IPS DF 4.7 (cell line): ENCODE data around the gene PRUNE1.

Experiments used
- DNase-seq: peaks from one replicate; pipeline ENCODE4 v3.0.0-alpha.2; 2013; ENCODE audit warnings: low spot score; ENCODE audit errors: extremely low read depth

PRUNE1 gene

DNA sequence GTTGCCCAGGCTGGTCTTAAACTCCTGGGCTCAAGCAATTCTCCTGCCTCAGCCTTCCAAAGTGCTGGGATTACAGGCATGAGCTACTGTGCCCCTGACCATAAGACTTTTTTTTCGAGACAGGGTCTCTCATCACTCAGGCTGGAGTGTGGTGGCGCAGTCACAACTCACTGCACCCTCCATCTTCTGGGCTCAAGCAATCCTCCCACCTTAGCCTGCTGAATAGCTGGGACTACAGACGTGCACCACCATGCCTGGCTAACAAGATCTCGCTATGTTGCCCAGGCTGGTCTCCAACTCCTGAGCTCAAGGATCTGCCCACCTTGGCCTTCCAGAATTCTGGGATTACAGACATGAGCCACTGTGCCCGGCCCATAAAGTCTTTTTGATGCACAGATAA is 41.2 kb downstream of the PRUNE1 start:
- DNase-seq = no peak

DNA sequence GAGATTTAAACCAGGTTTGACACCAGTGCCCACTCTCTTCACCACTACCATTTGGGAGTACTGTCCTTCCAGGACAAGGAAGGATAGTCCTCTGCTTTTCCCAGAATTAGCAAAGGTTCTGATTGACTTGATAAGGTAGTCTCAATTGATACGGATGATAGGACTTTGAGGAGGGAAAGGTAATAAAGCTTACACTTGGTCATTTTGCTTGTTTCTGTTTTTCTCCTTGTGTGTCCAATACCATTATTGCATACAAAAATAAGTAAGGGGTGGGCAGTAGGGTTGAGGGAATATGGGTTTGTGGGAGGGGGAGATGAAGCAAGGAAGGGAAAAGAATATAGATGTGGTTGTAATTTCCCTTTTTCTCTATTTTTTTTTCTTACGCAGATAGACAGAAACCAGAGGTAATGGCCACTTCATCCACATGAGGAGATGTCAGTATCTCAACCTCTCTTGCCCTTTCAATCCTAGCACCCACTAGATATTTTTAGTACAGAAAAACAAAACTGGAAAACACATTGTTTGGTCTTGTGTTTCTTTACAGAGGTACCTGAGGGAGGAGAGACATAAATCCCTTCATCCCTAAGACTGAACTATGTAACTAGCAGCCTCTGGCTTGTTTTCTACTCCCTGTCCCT is 41.9 kb downstream of the PRUNE1 start:
- DNase-seq = no peak

DNA sequence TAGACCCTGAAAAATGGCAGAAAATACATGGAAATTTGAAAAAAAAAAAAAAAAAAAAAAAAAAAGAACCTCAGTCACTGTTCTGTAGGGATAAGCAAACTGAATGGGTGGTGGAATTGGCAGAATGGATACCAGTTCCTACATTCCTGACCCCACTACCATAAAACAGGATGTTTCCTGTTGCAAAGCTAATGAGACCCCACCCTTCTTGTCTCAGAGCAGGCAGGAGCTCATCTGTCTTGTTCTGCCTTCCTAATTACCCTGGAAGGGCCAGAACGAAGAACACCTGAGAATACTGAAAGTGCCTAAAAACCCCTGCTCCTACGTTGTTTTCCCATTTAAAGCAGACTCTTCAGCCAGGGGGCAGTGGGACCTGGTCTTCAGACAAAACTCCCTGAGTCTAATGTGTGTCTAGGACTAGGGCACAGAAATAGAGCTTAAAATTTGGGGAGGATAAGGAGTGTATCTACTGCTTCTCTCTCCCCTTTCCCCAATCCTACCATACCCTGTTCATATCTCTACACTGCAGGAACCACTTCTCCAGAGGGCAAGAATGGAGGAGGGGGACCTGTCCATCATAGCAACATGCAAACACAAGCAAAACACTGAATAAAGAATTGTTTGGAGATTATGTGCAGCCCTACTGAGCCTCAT is 43.2 kb downstream of the PRUNE1 start:
- DNase-seq = no peak

DNA sequence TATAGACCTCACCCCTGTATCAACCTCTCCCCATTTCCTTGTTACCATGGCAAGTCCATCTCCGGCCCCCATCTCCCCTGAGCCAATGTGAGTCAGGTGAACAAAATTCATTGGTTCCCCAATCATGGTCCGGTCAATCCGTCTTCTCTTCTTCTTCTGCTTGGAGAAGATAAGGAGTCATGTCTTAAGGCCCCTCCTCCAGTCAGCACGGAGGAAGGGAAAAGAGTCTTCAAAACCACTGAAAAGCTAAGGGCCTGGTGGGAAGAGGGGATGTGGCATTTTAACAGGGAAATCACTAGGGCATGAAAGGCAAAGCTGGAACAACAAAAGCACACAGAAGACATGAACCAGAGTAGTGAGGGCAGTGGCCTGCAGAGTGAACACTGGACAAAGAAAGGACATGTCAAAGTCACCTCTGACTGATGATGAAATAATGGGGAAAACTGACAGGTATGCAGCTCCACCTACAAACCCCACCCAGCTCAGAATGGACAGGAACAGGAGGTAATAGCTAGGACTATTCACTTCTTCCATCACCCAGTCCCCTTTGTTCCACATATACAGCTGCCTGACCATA is 46.8 kb downstream of the PRUNE1 start:
- DNase-seq = no peak

DNA sequence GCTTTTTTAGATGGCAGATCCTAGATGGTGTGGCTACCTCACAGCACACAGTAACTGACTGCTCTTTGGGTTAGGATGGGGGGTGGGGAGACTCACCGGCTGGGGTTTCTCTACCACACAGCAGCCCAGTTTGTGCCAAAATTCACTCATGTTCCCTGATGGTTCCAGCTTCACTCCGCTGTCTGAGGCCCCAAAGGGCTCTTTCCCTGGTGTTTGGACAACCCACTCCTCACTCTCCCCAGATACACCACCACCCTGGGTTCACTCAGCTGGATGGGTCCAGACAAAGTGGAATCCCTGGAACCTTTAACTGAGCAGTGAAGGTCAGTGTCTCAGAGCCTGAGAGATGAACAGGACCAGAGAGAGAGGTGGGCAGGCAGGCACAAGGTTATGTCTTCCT is 47.3 kb downstream of the PRUNE1 start:
- no peak for DNase-seq

DNA sequence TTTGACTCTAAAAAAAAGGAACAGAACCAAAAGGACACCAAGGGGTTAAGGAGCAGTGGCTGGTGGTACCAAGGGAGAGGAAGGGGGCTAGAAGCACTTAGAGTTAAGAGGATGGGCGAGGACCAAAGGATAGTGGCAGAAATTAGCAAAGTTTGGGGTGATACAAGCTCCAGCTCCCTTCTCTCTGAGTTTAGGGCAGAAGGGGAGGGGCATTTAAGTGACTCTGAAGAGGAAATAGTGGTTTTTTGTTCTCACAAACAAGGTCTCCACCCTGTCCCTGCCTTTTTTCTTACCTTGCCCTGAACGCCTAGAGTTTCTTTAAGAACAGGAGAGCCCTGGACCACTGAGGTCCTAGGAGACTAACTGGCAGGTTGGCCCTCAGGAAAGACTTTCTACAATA is 47.9 kb downstream of the PRUNE1 start:
- DNase-seq = no peak

DNA sequence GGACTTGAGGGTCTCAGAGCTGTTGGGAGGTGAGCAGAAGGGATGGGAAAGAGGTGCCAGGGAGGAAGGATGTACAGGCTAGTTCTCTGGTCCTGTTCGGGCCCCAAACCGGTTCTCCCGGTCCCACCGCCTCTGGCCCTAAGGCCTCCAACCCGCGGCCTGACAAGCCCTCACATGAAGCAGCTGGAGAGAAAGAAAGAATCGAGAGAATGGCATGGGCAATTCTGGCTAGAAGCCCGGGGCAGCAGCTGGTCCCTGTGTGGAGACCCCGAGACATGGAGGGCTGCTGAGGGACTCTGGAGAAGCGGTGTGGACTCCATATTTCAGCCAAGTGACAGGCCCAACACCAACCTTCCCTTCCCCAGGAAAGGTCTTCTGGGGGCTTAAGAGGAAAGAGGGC is 50.4 kb downstream of the PRUNE1 start:
- no peak for DNase-seq

DNA sequence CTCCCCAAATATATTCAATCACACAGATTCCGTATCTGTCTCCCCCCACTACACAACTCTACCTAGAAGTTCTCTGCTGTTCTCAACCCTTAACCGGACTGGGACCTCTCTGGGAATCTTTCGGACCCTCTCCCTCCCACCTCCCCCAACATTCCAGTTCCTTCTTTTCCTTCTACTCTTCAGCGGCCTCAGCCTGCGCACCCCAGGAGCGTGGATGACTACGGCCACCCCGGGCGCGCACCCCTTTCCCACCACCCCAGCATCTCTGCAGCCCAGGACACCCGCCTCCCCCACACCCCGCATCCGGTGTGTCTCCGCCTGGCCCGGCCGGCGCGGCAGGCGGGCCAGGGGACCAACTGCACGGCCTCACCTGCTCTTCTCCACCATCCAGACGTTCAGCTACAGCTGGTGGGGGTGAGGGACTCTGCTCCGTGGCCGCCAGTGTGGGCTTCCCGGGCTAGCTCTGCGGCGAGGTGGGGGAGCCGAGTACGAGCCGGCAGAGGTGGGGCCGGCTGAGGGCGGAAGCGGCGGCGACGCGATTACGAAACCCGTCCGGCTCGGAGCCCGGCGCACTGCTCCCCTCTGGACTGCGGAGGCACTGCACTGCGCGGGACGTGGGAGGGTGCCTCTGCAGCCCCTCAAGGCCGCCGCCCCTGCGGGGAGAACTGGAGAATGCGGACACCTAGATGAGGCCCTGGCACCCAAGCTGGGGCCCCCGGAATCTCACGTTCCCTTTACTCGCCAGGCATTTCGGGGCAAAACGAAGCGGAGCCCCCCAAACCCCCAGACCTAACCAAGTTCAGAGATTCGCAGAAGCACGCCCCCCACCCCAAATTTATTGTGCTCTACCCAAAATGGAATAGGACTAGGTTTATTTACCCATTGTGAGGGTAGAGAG is 51.1 kb downstream of the PRUNE1 start, which contains the start of gene CDC42SE1:
Gene CDC42SE1, minus strand, starts transcription at position 514 of the 898 bp plus-strand sequence. CDS start 3,892 bp downstream, outside the sequence.
- no peak for DNase-seq

DNA sequence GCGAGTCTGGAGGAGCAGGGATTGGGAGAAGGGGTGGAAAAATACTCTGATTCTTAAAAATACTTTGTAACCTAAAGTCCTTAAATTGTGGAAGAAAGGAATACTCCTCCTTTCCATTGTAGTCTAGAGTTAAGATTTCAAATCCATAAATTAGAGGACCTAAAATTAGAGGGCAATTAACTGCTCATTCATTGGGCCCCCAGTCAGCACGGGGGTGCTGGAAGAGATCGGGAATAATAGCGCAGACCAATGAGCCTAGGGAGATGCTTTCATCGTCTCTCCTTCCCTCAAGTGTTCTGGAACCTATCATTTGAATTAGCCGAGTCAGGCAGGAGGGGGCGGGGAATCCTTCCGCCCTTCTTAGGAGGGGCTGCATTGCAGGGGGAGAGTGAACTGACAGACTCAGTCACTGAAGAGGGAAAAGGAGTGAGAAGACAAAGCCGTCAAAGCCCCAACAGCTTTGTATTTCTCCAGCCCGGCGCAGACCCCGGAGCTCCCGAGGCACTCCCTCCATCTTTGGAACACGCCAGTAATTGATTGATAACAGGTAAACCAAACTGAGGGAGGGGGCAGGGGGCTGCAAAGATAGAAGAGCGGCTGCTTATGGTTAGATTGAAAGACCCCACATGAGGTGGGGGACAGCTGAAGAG is 51.9 kb downstream of the PRUNE1 start, which contains the start of gene MLLT11:
Gene MLLT11, plus strand, starts transcription at position 391 of the 650 bp plus-strand sequence. CDS start 6,828 bp downstream, outside the sequence.
- peak; percentile 75 for DNase-seq

DNA sequence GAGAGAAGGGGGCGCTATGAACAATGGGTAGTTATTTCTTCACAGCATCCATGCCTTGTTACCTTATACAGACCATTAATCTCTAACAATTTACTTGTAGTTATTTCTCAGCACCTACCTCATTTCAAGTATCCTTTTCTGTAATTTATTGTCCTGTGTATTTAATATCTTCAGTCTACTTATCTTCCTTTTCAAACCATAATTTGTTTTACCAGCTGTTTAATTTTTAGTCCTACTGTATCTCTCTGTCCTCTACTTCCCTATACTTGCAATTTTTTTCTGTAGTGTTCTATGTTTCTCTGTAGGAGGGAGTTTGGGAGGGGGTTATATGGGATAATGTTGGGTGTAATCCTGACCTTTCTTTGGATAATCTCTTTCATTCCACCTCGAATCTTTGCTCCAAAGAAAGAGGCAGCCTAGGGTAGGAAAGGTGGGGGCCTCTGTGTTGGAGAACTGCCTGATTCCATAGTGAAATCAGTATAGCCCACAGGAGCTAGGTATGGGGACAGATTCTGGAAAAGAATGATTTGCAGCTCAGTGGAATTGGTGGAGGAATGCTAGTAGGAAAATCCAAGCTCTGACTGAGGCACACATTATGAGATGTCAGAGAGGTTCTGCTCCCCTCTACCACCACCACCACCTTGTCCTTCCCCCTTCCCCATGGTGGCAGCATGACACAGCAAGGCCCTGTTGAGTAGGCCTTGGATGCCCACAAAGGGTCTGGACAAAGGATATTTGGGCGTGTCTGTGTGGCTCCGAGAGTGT is 52.6 kb downstream of the PRUNE1 start:
- no peak for DNase-seq

DNA sequence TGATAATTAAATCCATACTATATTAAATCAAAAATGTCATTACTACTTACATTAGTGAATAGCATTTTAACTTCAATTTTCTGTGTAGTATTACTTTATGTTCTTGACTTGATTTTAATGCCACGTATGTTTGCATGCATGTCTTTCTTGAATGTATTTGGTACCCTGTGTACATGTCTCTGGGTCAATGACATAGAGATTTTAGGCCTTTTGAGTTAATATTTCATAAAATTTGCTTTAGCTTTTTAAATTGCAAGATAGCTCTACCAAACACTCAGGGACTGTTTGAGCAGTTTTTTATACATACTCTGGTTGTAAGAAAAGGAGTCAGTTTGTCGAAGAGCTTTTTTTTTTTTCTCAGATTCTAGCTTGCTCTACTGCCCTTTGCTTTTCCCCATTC is 53.5 kb downstream of the PRUNE1 start:
- DNase-seq = no peak

DNA sequence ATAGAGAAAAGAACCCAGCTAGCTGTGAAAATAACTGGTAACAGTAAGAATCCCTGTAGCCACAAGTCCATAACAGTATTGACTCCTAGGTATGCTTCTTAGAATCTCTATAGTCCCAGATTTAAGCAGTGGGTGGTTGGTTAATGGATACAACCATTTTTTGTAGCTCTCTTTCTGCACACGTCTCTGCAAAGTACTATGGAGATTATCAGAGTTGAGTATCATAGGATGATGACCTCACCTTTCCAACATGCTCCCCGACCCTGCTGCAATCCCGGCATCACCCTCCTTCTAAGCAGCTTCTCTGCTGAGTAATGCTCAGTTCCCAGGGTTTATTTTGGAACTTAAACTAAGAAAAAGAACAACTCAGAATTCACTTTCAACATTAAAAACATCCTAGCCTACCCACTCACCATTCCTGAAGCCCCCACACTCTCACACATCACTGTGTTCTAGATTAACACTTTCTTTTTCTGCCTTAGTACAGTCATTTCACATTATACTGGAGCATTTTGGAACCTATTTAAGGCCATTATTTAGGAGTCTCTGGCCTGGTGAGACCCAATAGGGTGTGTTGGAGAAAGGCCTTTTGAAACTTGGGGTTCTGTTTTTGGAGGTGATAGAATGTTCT is 54.6 kb downstream of the PRUNE1 start:
- DNase-seq = no peak

DNA sequence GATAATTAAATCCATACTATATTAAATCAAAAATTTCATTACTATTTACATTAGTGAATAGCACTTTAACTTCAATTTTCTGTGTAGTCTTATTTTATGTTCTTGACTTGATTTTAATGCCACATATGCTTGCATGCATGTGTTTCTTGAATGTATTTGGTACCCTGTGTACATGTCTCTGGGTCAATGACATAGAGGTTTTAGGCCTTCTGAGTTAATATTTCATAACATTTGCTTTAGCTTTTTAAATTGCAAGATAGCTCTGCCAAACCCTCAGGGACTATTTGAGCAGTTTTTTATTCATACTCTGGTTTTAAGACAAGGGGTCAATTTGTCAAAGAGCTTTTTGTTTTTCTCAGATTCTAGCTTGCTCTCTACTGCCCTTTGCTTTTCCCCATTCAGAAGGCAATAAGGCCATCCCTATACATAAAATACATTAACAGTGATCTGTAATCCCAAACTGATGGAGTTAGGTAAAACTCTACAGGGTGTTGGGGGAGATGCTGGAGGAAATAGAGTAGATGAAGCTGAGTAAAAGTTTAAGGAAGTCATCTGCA is 56.9 kb downstream of the PRUNE1 start:
- no peak for DNase-seq

DNA sequence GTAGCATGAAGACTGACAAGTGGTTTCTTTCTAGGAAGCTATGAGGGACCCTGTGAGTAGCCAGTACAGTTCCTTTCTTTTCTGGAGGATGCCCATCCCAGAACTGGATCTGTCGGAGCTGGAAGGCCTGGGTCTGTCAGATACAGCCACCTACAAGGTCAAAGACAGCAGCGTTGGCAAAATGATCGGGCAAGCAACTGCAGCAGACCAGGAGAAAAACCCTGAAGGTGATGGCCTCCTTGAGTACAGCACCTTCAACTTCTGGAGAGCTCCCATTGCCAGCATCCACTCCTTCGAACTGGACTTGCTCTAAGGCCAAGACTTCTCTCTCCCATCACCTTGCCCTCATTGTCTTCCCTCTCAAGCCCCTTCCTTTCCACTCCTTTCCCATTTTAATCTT is 58.9 kb downstream of the PRUNE1 start:
- no peak for DNase-seq

DNA sequence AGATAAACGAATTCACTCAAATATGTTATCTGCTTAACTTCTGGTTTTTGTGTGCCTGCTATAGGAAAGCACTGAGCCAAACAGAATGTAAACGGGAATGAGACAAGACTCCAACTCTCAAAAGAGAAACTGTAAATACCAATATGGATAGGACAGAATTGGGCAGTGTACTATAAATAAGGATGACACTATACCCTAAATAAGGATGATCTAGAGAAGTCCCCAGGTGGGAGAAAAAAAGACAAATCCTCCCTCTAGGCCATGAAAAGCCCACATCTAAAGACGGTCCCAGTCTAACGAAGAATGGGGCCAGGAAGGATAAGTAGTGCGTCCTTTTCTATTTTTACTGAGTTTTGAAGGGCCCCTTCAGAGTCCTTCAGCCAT is 60.8 kb downstream of the PRUNE1 start:
- DNase-seq = no peak

DNA sequence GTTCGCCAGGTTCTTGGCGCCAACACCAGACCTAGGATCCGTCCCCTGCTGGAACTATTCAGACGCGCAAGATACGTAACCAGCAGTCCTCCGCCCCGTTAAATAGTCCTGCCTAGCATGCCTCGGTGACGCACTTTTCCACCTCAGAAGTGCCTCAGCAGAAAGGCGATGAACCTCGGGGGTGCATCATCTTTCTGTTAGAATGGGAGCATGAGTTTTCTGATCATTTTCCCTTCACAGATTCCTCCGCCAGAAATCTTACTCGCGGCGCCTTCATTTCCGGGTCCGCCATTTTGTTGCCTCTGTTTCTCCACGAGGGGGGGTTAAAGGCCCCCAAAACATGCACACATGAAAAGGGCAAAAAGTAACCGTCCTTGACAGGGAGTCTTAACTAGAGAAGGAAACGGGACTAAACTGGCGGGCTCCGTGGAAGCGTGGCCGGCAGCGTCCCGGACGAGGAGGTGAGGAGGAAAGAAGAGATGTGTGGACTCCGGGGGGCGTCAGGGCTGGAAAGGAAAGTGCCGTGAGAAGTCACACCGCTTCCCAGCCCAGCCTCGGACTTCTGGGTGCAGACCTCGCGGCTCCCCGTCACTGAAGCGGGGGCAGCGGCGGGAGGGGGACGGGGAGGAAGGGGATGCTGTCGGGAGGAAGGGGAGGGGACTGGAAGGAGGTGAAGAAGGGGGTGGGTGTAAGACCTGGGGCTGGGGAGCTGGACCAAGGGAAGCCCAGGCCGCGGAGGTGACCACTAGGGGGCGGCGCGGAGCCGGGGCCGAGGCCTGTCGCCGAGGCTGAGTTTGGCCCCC is 62.4 kb downstream of the PRUNE1 start, which contains the start of gene GABPB2:
Gene GABPB2, plus strand, starts transcription at position 288 of the 803 bp plus-strand sequence. CDS start 17,429 bp downstream, outside the sequence.
- DNase-seq = peak; percentile 62

DNA sequence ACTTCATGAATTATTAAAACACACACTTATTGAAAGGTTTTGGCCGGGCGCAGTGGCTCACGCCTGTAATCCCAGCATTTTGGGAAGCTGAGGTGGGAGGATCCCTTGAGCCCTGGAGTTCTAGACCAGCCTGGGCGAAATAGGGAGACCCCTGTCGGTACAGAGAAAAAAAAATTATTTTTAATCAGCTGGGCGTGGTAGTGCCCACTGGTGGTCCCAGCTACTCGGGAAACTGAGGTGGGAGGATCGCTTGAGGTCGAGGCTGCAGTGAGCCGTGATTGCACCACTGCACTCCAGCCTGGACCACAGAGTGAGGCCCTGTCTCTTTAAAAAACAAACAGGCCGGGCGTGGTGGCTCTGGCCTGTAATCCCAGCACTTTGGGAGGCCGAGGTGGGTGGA is 64.0 kb downstream of the PRUNE1 start:
- DNase-seq = no peak
